ENCODE measurements around the gene LONRF3.

DNA sequence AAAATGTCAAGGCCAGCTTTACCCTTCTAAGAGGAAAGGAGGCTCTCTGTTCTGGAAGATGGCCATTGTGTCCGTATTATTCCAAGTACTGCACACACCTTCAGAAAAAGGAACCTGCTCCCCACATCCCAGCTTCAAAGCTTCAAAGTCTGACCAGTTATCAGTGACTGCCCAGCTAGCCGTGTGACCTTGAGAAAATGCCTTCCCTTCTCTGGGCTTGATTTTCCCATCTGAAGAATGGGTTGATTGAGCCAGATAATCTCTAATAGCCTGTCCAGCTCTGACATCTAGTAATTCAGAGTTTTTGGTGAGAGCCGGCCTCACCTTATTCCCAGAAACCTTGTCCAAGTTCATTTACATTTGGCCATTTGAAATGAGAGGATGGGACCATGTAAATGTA is 3.0 kb downstream of the LONRF3 start:
- TF ChIP-seq POLR2A (IDR thresholded peaks at IDR 0.05) (no peak), EP300 (IDR thresholded peaks at IDR 0.05) (no peak), POLR2AphosphoS5 (IDR thresholded peaks at IDR 0.05) (no peak)
- TF ChIP-seq, protein P1, sequence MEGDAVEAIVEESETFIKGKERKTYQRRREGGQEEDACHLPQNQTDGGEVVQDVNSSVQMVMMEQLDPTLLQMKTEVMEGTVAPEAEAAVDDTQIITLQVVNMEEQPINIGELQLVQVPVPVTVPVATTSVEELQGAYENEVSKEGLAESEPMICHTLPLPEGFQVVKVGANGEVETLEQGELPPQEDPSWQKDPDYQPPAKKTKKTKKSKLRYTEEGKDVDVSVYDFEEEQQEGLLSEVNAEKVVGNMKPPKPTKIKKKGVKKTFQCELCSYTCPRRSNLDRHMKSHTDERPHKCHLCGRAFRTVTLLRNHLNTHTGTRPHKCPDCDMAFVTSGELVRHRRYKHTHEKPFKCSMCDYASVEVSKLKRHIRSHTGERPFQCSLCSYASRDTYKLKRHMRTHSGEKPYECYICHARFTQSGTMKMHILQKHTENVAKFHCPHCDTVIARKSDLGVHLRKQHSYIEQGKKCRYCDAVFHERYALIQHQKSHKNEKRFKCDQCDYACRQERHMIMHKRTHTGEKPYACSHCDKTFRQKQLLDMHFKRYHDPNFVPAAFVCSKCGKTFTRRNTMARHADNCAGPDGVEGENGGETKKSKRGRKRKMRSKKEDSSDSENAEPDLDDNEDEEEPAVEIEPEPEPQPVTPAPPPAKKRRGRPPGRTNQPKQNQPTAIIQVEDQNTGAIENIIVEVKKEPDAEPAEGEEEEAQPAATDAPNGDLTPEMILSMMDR (IDR thresholded peaks at IDR 0.05): no peak

Measured in stomach (tissue), 4 donors.